ENCODE results near the gene MBD3. TPM values are rescaled to one million over a fixed set of nuclear protein-coding genes. Genes with fewer than 3 reads are reported as not detected.
A peak's percentile ranks its signal among the peaks of the same experiment; 100 is the strongest.

MBD3 gene
- total RNA-seq, 1 donor from 2014 or later, result 71.9 TPM

DNA sequence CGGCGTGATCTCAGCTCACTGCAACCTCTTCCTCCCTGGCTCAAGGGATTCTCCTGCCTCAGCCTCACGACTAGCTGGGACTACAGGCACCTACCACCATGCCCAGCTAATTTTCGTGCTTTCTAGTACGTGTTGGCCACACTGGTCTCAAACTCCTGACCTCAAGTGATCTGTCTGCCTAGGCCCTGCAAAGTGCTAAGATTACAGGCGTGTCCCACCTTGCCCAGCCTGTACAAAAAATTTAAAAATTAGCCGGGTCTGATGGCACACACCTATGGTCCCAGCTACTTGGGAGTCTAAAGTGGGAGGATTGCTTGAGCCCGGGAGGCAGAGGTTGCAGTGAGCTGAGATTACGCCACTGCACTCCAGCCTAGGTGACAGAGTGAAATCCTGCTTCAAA is 19.9 kb downstream of the MBD3 start:
- Histone ChIP-seq H3K4me2 (ENCODE audit: low read length) (no peak overlapping the region), H3K36me3 (ENCODE audit: insufficient read depth, low read length) (no peaks in the 10 kb centered on the region), H3K9me3 (ENCODE audit: insufficient read depth, low read depth, low read length) (no peaks in the 10 kb centered on the region), H3K9ac (ENCODE audit: low read length) (no peak overlapping the region), H3K79me2 (ENCODE audit: insufficient read depth, low read length) (no peaks in the 10 kb centered on the region), H3K27ac (ENCODE audit: low read depth, low read length) (no peak overlapping the region), H3K27me3 (ENCODE audit: insufficient read depth, low read length) (no peaks in the 10 kb centered on the region), H3K4me1 (ENCODE audit: insufficient read depth, low read length) (no peaks in the 10 kb centered on the region), H2AFZ (ENCODE audit: low read depth, low read length) (no peak overlapping the region), H4K20me1 (ENCODE audit: insufficient read depth, low read length) (peaks cover 16% of the 10 kb centered on the region), H3K4me3 (ENCODE audit: insufficient read depth, low read depth, low read length) (no peak overlapping the region)
- TF ChIP-seq EZH2 (IDR thresholded peaks at IDR 0.05; ENCODE audit: insufficient read depth, low read length), result no peak
- TF ChIP-seq, protein P1, sequence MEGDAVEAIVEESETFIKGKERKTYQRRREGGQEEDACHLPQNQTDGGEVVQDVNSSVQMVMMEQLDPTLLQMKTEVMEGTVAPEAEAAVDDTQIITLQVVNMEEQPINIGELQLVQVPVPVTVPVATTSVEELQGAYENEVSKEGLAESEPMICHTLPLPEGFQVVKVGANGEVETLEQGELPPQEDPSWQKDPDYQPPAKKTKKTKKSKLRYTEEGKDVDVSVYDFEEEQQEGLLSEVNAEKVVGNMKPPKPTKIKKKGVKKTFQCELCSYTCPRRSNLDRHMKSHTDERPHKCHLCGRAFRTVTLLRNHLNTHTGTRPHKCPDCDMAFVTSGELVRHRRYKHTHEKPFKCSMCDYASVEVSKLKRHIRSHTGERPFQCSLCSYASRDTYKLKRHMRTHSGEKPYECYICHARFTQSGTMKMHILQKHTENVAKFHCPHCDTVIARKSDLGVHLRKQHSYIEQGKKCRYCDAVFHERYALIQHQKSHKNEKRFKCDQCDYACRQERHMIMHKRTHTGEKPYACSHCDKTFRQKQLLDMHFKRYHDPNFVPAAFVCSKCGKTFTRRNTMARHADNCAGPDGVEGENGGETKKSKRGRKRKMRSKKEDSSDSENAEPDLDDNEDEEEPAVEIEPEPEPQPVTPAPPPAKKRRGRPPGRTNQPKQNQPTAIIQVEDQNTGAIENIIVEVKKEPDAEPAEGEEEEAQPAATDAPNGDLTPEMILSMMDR (IDR thresholded peaks at IDR 0.05; ENCODE audit: insufficient read depth, low read depth, low read length), result no peak
- peaks cover 5% of the 10 kb centered on the region for H3K27me3 Mint-ChIP-seq (ENCODE audit: low read depth, unreplicated experiment)
- H3K36me3 Mint-ChIP-seq (ENCODE audit: low read depth, unreplicated experiment), result peaks cover 2% of the 10 kb centered on the region
- FAIRE-seq, result no peak
- H3K4me1 Mint-ChIP-seq (ENCODE audit: low read depth, unreplicated experiment), result no peaks in the 10 kb centered on the region
- no peak overlapping the region for H3K4me3 Mint-ChIP-seq (ENCODE audit: unreplicated experiment)
- DNase-seq (ENCODE audit: low read depth), result no peak
- H3K27ac Mint-ChIP-seq (ENCODE audit: unreplicated experiment), result no peak overlapping the region
- H3K9me3 Mint-ChIP-seq (ENCODE audit: unreplicated experiment), result no peaks in the 10 kb centered on the region

DNA sequence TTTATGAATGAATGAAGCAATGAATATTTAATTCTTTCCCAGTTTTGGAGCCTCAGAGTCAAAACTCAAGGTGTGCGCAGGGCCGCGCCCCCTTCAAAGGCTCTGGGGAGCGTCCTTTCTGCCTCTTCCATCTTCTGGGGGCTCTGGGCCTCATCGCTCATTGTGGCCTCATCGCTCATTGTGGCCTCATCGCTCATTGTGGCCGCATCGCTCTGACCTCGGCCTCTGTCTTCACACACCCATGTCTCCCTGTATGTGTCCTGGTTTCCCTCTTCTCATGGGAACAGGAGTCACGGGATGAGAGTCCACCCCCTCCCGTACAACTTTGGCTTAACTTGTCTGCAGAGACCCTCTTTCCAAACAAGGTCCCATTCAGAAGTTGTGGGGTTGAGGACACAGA is 21.3 kb downstream of the MBD3 start:
- Histone ChIP-seq H2AFZ (ENCODE audit: low read depth, low read length) (no peak overlapping the region), H3K9me3 (ENCODE audit: insufficient read depth, low read depth, low read length) (no peaks in the 10 kb centered on the region), H4K20me1 (ENCODE audit: insufficient read depth, low read length) (peaks cover 11% of the 10 kb centered on the region), H3K4me1 (ENCODE audit: insufficient read depth, low read length) (no peaks in the 10 kb centered on the region), H3K27ac (ENCODE audit: low read depth, low read length) (no peak overlapping the region), H3K4me3 (ENCODE audit: insufficient read depth, low read depth, low read length) (no peak overlapping the region), H3K9ac (ENCODE audit: low read length) (no peak overlapping the region), H3K27me3 (ENCODE audit: insufficient read depth, low read length) (no peaks in the 10 kb centered on the region), H3K79me2 (ENCODE audit: insufficient read depth, low read length) (peaks cover 11% of the 10 kb centered on the region), H3K4me2 (ENCODE audit: low read length) (no peak overlapping the region), H3K36me3 (ENCODE audit: insufficient read depth, low read length) (no peaks in the 10 kb centered on the region)
- no peak for FAIRE-seq
- Mint-ChIP-seq H3K27ac (ENCODE audit: unreplicated experiment) (peak overlapping the region; percentile 50), H3K4me3 (ENCODE audit: unreplicated experiment) (peak overlapping the region; percentile 27), H3K27me3 (ENCODE audit: low read depth, unreplicated experiment) (peaks cover 5% of the 10 kb centered on the region), H3K4me1 (ENCODE audit: low read depth, unreplicated experiment) (no peaks in the 10 kb centered on the region), H3K9me3 (ENCODE audit: unreplicated experiment) (no peaks in the 10 kb centered on the region), H3K36me3 (ENCODE audit: low read depth, unreplicated experiment) (peaks cover 2% of the 10 kb centered on the region)
- DNase-seq (ENCODE audit: low read depth), result no peak
- TF ChIP-seq EZH2 (IDR thresholded peaks at IDR 0.05; ENCODE audit: insufficient read depth, low read length), result no peak
- TF ChIP-seq, protein P1 (IDR thresholded peaks at IDR 0.05; ENCODE audit: insufficient read depth, low read depth, low read length), result no peak

DNA sequence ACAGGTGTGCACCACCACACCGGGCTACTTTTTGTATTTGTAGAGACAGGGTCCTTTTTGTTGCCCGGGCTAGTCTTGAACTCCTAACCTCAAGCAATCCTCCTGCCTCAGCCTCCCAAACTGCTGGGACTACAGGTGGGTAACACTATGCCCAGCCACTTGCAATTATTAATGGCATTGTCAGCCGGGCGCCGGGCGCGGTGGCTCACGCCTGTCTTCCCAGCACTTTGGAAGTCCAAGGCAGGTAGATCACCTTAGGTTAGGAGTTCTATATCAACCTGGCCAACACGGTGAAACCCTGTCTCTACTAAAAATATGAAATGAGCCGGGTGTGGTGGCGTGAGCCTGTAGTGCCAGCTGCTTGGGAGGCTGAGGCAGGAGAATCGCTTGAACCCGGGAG is 21.8 kb downstream of the MBD3 start:
- Histone ChIP-seq H3K9ac (ENCODE audit: low read length) (no peak overlapping the region), H3K9me3 (ENCODE audit: insufficient read depth, low read depth, low read length) (no peaks in the 10 kb centered on the region), H3K27ac (ENCODE audit: low read depth, low read length) (no peak overlapping the region), H3K79me2 (ENCODE audit: insufficient read depth, low read length) (peaks cover 16% of the 10 kb centered on the region), H3K4me2 (ENCODE audit: low read length) (no peak overlapping the region), H3K27me3 (ENCODE audit: insufficient read depth, low read length) (no peaks in the 10 kb centered on the region), H3K36me3 (ENCODE audit: insufficient read depth, low read length) (no peaks in the 10 kb centered on the region), H2AFZ (ENCODE audit: low read depth, low read length) (no peak overlapping the region), H3K4me3 (ENCODE audit: insufficient read depth, low read depth, low read length) (no peak overlapping the region), H3K4me1 (ENCODE audit: insufficient read depth, low read length) (peaks cover 5% of the 10 kb centered on the region), H4K20me1 (ENCODE audit: insufficient read depth, low read length) (peaks cover 12% of the 10 kb centered on the region)
- peaks cover 1% of the 10 kb centered on the region for H3K36me3 Mint-ChIP-seq (ENCODE audit: low read depth, unreplicated experiment)
- no peak overlapping the region for H3K4me3 Mint-ChIP-seq (ENCODE audit: unreplicated experiment)
- H3K27me3 Mint-ChIP-seq (ENCODE audit: low read depth, unreplicated experiment), result peaks cover 5% of the 10 kb centered on the region
- TF ChIP-seq EZH2 (IDR thresholded peaks at IDR 0.05; ENCODE audit: insufficient read depth, low read length), result no peak
- TF ChIP-seq, protein P1 (IDR thresholded peaks at IDR 0.05; ENCODE audit: insufficient read depth, low read depth, low read length), result no peak
- FAIRE-seq, result no peak
- no peak overlapping the region for H3K27ac Mint-ChIP-seq (ENCODE audit: unreplicated experiment)
- no peak for DNase-seq (ENCODE audit: low read depth)
- H3K9me3 Mint-ChIP-seq (ENCODE audit: unreplicated experiment), result no peaks in the 10 kb centered on the region
- no peaks in the 10 kb centered on the region for H3K4me1 Mint-ChIP-seq (ENCODE audit: low read depth, unreplicated experiment)

Data from astrocyte (in vitro differentiated cells and primary cell).